ENCODE measurements around the gene MMP28. TPM values are rescaled to one million over a fixed set of nuclear protein-coding genes. Genes with fewer than 3 reads are reported as not detected.

The MMP28 gene
- total RNA-seq, 4 donors from 2014 or later = 75.5 to 150 (median 116) TPM

DNA sequence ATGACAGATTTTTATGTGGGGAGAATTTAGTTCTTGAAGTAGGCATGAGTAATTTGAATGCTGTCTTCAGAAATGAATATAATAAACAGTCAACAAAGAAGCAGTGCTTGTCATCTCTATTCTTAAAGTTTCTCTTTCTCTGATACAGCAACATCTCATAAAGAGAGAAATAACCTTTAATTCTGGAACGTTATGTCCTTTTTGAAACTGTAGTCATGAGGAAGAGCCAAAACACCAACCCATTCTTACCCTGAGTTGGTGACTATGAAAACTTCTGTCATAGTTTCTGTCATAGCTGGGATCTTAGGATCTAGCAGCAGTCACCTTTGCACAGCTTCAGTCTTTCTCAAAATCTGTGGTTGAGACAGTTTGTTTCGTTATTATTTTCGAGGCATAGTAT is 79.3 kb downstream of the MMP28 start:
- TF ChIP-seq POLR2AphosphoS5 (IDR thresholded peaks at IDR 0.05) (no peak), POLR2A (IDR thresholded peaks at IDR 0.05; ENCODE audit: low read depth) (no peak), EP300 (IDR thresholded peaks at IDR 0.05) (no peak)
- TF ChIP-seq, protein P1, sequence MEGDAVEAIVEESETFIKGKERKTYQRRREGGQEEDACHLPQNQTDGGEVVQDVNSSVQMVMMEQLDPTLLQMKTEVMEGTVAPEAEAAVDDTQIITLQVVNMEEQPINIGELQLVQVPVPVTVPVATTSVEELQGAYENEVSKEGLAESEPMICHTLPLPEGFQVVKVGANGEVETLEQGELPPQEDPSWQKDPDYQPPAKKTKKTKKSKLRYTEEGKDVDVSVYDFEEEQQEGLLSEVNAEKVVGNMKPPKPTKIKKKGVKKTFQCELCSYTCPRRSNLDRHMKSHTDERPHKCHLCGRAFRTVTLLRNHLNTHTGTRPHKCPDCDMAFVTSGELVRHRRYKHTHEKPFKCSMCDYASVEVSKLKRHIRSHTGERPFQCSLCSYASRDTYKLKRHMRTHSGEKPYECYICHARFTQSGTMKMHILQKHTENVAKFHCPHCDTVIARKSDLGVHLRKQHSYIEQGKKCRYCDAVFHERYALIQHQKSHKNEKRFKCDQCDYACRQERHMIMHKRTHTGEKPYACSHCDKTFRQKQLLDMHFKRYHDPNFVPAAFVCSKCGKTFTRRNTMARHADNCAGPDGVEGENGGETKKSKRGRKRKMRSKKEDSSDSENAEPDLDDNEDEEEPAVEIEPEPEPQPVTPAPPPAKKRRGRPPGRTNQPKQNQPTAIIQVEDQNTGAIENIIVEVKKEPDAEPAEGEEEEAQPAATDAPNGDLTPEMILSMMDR (IDR thresholded peaks at IDR 0.05) = no peak
- intact Hi-C loops (cut with DNase I) = no loop called here
- 80% methylated on average over 3 of the region's 3 CpGs for WGBS
- DNase-seq (ENCODE audit: extremely low spot score) = no peak
- Histone ChIP-seq H3K36me3 (peaks cover 0 to 75% (median 28%) of the 10 kb centered on the region in 4 donors), H3K27me3 (no peaks in the 10 kb centered on the region), H3K27ac (replicated peaks in 1 of 4) (peak overlapping the region; percentile 73 to 85 (median 80)), H3K9me3 (no peaks in the 10 kb centered on the region), H3K4me1 (peaks cover 51 to 87% (median 67%) of the 10 kb centered on the region in 4 donors), H3K4me3 (no peak overlapping the region)

Other genes with a start within 250 kb of the MMP28 start
- gene SLFN14, start 234.8 kb downstream of the MMP28 start, total RNA-seq = not detected
- 1 to 10 TPM; 4.1 to 9.0 (median 5.0) TPM for gene PEX12, start 217.1 kb downstream of the MMP28 start, total RNA-seq
- 100 to 1,000 TPM; 108 to 276 (median 155) TPM for gene AP2B1, start 208.3 kb downstream of the MMP28 start, total RNA-seq
- 10 to 100 TPM; 10.3 to 28.1 (median 17.4) TPM for gene RASL10B, start 64.0 kb downstream of the MMP28 start, total RNA-seq
- gene GAS2L2, start 42.4 kb downstream of the MMP28 start, total RNA-seq = under 1 TPM; 0.42 to 0.80 (median 0.48) TPM
- not detected for gene C17orf50, start 34.8 kb downstream of the MMP28 start, total RNA-seq
- 100 to 1,000 TPM in 3 of 4 donors, 10 to 100 TPM in 1; 93.8 to 140 (median 122) TPM for gene TAF15, start 13.8 kb upstream of the MMP28 start, total RNA-seq
- under 1 TPM in 1 of 4 donors, not detected in 3; 0.13 TPM for gene HEATR9, start 73.2 kb upstream of the MMP28 start, total RNA-seq
- 10 to 100 TPM in 1 of 4 donors, 1 to 10 TPM in 3; 1.6 to 11.3 (median 2.2) TPM for gene CCL5, start 84.7 kb upstream of the MMP28 start, total RNA-seq
- not detected for gene RDM1, start 135.1 kb upstream of the MMP28 start, total RNA-seq
- gene LYZL6, start 148.1 kb upstream of the MMP28 start, total RNA-seq = not detected
- under 1 TPM in 1 of 4 donors, not detected in 3; 0.42 TPM for gene CCL16, start 185.9 kb upstream of the MMP28 start, total RNA-seq
- gene CCL14, start 191.1 kb upstream of the MMP28 start, total RNA-seq = 10 to 100 TPM; 11.2 to 59.8 (median 54.7) TPM
- not detected for gene CCL15, start 205.9 kb upstream of the MMP28 start, total RNA-seq
- 1 to 10 TPM; 1.3 to 9.6 (median 2.5) TPM for gene CCL23, start 222.3 kb upstream of the MMP28 start, total RNA-seq